Measurements from ENCODE around the gene HGS. TPM values are rescaled to one million over a fixed set of nuclear protein-coding genes. Genes with fewer than 3 reads are reported as not detected.
A peak's percentile ranks its signal among the peaks of the same experiment; 100 is the strongest.

The HGS gene, protein sequence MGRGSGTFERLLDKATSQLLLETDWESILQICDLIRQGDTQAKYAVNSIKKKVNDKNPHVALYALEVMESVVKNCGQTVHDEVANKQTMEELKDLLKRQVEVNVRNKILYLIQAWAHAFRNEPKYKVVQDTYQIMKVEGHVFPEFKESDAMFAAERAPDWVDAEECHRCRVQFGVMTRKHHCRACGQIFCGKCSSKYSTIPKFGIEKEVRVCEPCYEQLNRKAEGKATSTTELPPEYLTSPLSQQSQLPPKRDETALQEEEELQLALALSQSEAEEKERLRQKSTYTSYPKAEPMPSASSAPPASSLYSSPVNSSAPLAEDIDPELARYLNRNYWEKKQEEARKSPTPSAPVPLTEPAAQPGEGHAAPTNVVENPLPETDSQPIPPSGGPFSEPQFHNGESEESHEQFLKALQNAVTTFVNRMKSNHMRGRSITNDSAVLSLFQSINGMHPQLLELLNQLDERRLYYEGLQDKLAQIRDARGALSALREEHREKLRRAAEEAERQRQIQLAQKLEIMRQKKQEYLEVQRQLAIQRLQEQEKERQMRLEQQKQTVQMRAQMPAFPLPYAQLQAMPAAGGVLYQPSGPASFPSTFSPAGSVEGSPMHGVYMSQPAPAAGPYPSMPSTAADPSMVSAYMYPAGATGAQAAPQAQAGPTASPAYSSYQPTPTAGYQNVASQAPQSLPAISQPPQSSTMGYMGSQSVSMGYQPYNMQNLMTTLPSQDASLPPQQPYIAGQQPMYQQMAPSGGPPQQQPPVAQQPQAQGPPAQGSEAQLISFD
- total RNA-seq = 72.9 TPM

DNA sequence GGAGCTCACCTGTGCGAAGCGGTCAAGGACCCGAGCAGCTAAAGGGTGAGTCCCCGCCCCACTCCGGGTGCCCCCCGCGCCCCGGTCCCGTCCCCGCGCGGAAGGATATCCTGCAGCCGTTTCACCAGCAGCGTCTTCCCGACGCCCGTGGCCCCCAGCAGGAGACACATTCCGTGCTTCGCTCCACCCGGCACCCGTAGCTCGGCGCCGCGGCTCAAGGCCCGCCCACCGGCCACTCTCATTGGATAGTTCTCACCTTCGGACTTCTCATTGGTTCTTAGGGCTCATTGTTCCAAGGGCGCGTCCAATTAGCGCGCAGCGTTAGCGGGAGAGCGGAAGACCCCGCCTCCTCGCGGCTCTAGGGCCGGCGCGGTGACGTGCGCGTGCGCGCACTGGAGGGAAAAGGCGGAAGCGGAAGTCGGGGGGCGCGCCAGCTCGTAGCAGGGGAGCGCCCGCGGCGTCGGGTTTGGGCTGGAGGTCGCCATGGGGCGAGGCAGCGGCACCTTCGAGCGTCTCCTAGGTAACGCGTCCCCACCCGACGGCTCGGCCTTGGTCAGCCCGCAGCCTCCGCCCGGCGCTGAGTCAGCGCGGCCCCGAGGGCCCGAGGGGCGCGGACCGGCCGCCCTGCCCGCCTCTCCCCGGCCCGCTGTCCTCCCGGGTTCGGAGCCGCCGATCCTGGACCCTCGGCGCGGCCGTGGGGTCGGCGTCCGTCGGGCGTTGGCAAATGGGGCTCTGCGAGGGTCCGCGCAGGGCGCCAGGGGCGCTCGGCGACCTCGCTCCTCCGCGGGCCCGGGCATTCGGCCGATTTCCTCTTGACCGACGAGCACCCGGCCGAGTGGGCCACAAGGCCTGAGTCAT lies at the start of gene HGS, which contains the start of gene ARL16:
Gene HGS, plus strand, starts transcription at position 428 of the 858 bp plus-strand sequence. Its CDS starts 56 bp downstream, at position 484.
Gene ARL16, minus strand, starts transcription at position 214 of the 858 bp plus-strand sequence. Its CDS starts 44 bp downstream, at position 170.
- Histone ChIP-seq H3K36me3 (peaks cover 0 to 43% of the 10 kb centered on the region in 2 donors), H3K27me3 (no peaks in the 10 kb centered on the region), H3K27ac (peak within 1 kb of the TSS; percentile 78), H3K4me1 (peaks cover 48% of the 10 kb centered on the region), H3K9me3 (no peaks in the 10 kb centered on the region), H3K4me3 (peak within 1 kb of the TSS; percentile 85 to 100)
- DNase-seq (ENCODE audit: extremely low spot score in 2 of 2) = peak in 1 of 2 donors; percentile 99
- intact Hi-C loops (cut with DNase I) = no loop called here
- TF ChIP-seq POLR2A (IDR thresholded peaks at IDR 0.05) (peak in 1 of 2 donors; percentile 58), POLR2AphosphoS5 (IDR thresholded peaks at IDR 0.05; ENCODE audit: insufficient read depth in 1 of 2, low read depth in 1 of 2) (peak; percentile 91 to 98)
- TF ChIP-seq, protein P1, sequence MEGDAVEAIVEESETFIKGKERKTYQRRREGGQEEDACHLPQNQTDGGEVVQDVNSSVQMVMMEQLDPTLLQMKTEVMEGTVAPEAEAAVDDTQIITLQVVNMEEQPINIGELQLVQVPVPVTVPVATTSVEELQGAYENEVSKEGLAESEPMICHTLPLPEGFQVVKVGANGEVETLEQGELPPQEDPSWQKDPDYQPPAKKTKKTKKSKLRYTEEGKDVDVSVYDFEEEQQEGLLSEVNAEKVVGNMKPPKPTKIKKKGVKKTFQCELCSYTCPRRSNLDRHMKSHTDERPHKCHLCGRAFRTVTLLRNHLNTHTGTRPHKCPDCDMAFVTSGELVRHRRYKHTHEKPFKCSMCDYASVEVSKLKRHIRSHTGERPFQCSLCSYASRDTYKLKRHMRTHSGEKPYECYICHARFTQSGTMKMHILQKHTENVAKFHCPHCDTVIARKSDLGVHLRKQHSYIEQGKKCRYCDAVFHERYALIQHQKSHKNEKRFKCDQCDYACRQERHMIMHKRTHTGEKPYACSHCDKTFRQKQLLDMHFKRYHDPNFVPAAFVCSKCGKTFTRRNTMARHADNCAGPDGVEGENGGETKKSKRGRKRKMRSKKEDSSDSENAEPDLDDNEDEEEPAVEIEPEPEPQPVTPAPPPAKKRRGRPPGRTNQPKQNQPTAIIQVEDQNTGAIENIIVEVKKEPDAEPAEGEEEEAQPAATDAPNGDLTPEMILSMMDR (IDR thresholded peaks at IDR 0.05) = no peak

DNA sequence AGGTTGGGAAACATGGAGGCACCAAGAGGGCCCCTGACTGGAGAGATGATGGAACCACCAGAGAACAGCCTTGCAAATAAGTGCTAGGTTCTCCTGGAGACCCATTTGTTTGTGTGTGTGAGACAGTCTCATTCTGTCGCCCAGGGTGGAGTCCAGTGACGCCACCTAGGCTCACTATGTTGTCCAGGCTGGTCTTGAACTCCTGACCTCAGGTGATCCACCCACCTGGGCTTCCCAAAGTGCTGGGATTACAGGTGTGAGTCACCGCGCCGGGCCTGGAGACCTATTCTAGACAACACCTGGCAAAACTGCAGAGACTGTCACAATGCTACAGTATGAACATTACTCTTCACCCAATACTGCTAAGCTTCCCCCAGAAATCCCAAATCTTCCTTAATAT lies 48.4 kb upstream of the HGS start:
- Histone ChIP-seq H3K36me3 (no peaks in the 10 kb centered on the region), H3K27me3 (no peaks in the 10 kb centered on the region), H3K9me3 (no peaks in the 10 kb centered on the region), H3K27ac (peak overlapping the region; percentile 19), H3K4me3 (peak overlapping the region; percentile 85 to 92), H3K4me1 (peaks cover 26% of the 10 kb centered on the region)
- no peak for TF ChIP-seq POLR2A (IDR thresholded peaks at IDR 0.05)
- TF ChIP-seq, protein P1 (IDR thresholded peaks at IDR 0.05) = no peak
- TF ChIP-seq POLR2AphosphoS5 (IDR thresholded peaks at IDR 0.05; ENCODE audit: insufficient read depth in 1 of 2, low read depth in 1 of 2) = no peak
- no peak for DNase-seq (ENCODE audit: extremely low spot score in 2 of 2)
- intact Hi-C loops (cut with DNase I) = no loop called here

- no peak for DNase-seq (ENCODE audit: extremely low spot score in 2 of 2)
- Histone ChIP-seq H3K36me3 (no peaks in the 10 kb centered on the region), H3K4me3 (peak overlapping the region; percentile 85 to 92), H3K27me3 (no peaks in the 10 kb centered on the region), H3K27ac (peak overlapping the region; percentile 84), H3K4me1 (peaks cover 26% of the 10 kb centered on the region), H3K9me3 (no peaks in the 10 kb centered on the region)
- intact Hi-C loops (cut with DNase I) = no loop called here
- no peak for TF ChIP-seq POLR2AphosphoS5 (IDR thresholded peaks at IDR 0.05; ENCODE audit: insufficient read depth in 1 of 2, low read depth in 1 of 2)
- TF ChIP-seq POLR2A (IDR thresholded peaks at IDR 0.05) = no peak
- TF ChIP-seq, protein P1 (IDR thresholded peaks at IDR 0.05) = no peak
Measured at GRCh38 chr17:81635973-81636504, 47.8 kb upstream of the HGS start.

- Histone ChIP-seq H3K9me3 (no peaks in the 10 kb centered on the region), H3K4me3 (peak within 1 kb of the TSS; percentile 85 to 92), H3K27me3 (no peaks in the 10 kb centered on the region), H3K36me3 (no peaks in the 10 kb centered on the region), H3K27ac (peak within 1 kb of the TSS; percentile 84), H3K4me1 (peaks cover 26% of the 10 kb centered on the region)
- peak; percentile 72 for TF ChIP-seq POLR2AphosphoS5 (IDR thresholded peaks at IDR 0.05; ENCODE audit: insufficient read depth in 1 of 2, low read depth in 1 of 2)
- TF ChIP-seq POLR2A (IDR thresholded peaks at IDR 0.05) = peak in 1 of 2 donors; percentile 52
- TF ChIP-seq, protein P1 (IDR thresholded peaks at IDR 0.05) = no peak
- peak in 1 of 2 donors; percentile 79 for DNase-seq (ENCODE audit: extremely low spot score in 2 of 2)
- intact Hi-C loops (cut with DNase I) = no loop called here
Measured at GRCh38 chr17:81636505-81637288, 47.1 kb upstream of the HGS start, which contains the start of the genes NPLOC4 and TSPAN10. Gene NPLOC4 (minus strand): TSS chr17:81637112. CDS start chr17:81636930, 182 bp downstream. Gene TSPAN10 (plus strand): TSS chr17:81637196. CDS start chr17:81642413, 5,217 bp downstream.

All from vagina (tissue), 2 donors.